Left kidney (tissue), 2 donors: ENCODE measurements around the gene CXADR. TPM values are rescaled to one million over a fixed set of nuclear protein-coding genes. Genes with fewer than 3 reads are reported as not detected.

Experiments used
- DNase-seq: peaks from one replicate; pipeline ENCODE4 v3.0.0-alpha.2; 2013
- polyA plus RNA-seq: library from polyadenylated mRNA; unstranded; fragments of 120-200 nt; gene quantifications from one replicate; pipeline ENCODE4 v1.2.1, GENCODE V29; 2013; ENCODE audit not compliant: insufficient read length

CXADR gene
- polyA plus RNA-seq, 1 donor, result 43.2 TPM

GRCh38 chr21:17597680-17598079, 84.8 kb downstream of the CXADR start:
- DNase-seq, result no peak

- no peak for DNase-seq
Measured at GRCh38 chr21:17598437-17598836, 85.6 kb downstream of the CXADR start.

DNA sequence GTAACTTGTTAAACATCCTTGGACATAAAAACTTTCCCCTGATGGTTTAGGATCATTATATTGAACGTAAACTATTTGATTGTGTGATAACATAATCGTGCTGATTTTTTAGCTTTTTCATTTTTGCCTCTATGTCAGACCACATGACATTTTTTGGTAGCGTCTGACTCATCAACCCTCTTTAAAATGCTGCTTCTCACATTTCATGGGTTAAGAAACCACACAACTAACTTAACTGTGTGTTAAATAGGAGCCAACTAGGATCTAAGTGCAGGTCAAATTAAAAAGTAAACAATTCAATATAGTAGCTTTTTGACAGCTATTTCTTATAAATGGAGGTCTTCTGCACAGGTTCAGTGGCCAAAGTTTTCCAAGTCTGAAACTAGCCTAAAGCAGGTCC, 90.0 kb downstream of the CXADR start:
- no peak for DNase-seq

- no peak for DNase-seq
Measured at GRCh38 chr21:17607684-17608083, 94.8 kb downstream of the CXADR start.

GRCh38 chr21:17609681-17610080, 96.8 kb downstream of the CXADR start:
- DNase-seq, result no peak

GRCh38 chr21:17610911-17611310, 98.1 kb downstream of the CXADR start:
- no peak for DNase-seq

DNA sequence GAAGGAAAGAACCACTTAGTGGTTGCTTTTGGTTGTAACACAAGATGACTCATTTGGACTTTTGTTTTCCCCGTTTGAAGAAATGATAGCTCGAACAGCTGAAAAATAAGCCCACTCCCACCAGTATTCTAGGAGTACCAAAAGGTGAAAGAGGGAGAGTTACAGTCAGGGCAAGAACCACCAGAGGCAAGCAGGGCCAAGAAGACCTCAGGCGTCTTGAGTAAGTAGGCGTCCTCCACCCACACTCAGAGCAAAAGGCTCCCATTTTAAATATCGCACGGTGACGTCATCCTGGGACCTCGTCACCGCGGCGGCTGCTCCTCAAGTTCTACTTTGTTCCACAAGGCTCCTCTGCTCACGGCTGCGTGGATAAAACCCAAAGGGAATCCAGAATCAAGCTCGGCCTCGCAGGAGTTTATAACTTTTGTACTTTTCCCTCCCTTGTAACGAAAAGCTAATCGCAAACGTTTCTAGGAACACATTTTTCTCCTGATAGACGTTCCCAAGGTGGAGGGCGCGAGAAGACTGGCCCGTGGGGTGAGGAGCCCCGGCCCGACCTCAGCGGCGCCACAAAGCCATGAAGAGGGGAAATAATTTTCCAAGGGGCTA, 98.7 kb downstream of the CXADR start:
- DNase-seq, result peak; percentile 91

DNA sequence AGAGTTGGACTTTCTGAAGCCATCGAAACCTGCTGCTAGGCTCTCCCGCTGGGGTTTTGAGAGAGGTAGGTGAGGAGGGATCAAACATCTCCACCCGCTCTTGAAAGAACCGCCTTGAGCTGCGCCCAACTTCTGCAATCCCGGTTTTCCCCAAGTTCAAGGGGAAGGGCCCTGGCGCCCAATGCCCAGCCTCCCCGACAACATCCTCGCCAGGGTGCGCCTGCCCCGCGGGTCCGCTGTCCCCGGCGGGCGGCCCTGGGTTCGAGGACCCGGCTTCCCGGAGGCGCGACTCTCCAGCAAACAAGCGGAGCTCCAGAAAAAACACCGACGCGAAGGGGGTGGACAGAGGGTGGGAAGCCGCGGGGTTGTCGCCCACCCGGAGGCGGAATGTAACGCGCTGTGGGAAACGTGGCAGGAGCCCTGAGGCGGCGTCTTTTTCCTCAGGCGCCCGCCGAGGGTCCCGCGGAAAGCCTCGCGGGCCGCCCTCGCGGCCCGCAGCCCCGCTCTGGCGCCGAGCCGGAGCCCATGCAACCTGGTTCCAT, 99.3 kb downstream of the CXADR start:
- DNase-seq, result no peak

- DNase-seq, result peak; percentile 77
Measured at GRCh38 chr21:17612565-17613241, 99.9 kb downstream of the CXADR start, which contains the start of gene BTG3. Gene BTG3 (minus strand): TSS chr21:17612901. CDS start chr21:17609144, 3,757 bp downstream.

DNA sequence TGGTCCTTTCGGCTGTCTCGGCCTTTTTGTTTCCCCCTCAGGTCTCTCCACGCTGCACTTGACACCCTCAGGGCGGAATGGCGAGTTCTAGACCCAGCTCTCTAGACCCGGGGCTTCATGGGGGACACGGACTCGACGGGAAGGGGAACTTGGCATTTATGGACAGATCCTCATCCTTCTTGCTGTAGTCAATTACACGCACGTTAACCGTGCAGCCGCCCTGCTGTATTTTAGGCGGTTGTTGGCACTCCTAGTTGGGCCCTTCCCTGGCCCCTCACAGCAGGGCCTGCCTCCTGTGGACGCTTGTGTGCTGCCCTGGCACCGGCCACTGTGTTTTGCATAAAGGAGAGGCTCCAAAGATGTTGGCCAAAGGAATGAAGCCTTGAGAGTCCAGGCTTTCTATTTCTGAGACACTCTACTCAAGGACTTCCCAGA, 100.4 kb downstream of the CXADR start:
- DNase-seq, result peak; percentile 41

DNA sequence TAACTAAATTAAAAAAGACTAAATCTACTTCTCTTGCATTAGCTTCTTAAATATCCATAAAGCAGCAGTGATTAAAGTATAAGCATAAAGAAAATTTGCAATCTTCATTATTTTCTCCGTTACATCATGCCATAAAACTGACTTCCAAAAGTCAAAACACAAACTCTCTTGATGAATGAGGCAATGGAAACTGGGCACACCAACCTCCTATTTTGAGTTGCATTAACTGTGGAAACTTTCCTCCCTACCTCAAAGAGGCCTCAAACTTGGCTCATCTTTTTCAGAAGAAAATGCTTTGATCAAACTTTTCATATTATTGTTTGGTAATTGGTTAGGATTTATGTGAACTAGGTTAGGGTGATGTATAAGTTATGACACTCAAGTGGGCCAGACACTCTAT, 104.0 kb downstream of the CXADR start:
- DNase-seq, result no peak

- DNase-seq, result no peak
Measured at GRCh38 chr21:17622018-17622417, 109.2 kb downstream of the CXADR start.

GRCh38 chr21:17631195-17631594, 118.4 kb downstream of the CXADR start:
- no peak for DNase-seq

DNA sequence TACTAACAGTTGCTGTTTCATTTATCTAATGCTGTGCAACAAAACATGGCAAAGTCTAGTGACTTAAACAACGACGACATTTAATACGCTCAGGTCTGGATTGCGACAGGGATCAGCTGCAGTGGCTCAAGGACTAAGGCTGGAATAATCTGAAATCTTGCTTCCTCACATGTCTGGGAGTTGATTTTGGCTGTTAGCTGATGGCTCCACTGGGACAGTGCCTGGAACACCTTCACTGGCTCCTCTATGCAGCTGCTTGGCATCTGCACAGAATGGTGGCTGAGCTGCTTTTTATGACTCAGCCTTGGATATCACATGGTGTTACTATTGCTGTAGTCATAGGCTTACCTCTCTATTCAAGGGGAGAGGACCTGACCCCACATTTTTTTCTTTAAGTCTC, 123.9 kb downstream of the CXADR start:
- DNase-seq, result no peak

GRCh38 chr21:17640821-17641220, 128.0 kb downstream of the CXADR start:
- no peak for DNase-seq

Other genes starting within 250 kb of the CXADR start
- gene BTG3, start 99.9 kb downstream of the CXADR start, polyA plus RNA-seq, result 44.7 TPM